GM15510 (cell line): ENCODE data around the gene ULK4.

Experiments
- POLR2A ChIP-seq: IDR thresholded peaks from 3 replicates; pipeline ENCODE4 v1.6.1; 2011; ENCODE audit warnings: borderline replicate concordance; ENCODE audit not compliant: insufficient read length; ENCODE audit errors: extremely low read depth

The ULK4 gene

DNA sequence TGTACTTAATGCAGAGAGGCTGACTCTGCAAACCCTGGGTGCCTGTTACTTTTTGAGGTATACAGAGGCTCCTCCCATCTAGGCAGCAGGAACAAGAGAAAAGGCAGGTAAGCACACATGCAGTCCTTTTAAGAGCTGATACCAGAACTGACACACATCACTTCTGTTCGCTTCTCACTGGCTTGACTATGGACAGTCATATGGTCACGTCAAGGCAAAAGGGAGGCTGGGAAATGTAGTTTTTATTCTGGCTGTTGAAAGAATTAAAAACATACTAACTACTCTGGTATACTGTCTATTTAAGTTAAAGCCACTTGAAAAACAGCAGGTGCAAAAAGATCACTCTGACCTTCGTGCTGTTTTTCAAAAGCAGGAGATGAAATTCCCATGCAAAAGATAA is 544.3 kb downstream of the ULK4 start:
- no peak for TF ChIP-seq POLR2A

DNA sequence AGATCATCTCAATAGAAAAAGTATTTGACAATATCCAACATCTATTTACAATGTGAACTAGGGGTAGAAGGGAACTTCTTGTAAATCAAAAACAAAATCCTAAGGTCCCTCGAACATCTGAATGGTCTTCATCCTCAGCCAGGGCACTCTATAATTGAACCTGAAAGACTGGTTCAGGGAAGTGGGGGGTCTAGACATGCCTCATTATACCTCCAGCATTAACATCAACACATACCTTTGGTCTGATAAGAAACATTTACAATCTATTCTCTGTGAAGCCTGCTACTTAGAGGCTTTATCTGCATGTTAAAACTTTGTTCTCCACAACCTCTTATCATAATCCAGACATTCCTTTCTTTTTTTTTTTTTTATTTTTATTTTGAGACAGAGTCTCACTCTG is 550.8 kb downstream of the ULK4 start:
- TF ChIP-seq POLR2A, result no peak

DNA sequence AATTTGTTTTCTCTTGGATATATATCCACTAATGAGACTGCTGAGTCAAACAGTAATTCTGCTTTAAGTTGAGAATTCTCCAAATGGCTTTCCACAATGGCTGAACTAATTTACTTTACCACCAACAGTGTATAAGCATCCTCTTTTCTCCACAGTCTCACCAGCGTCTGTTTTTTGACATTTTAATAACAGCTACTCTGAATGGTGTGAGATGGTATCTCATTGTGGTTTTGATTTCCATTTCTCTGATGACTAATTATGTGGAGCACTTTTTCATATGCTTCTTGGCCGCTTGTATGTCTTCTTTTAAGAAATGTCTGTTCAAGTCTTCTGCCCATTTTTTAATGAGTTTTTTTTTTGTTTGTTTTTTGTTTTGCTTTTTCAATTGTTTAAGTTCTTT is 556.4 kb downstream of the ULK4 start:
- TF ChIP-seq POLR2A, result no peak

DNA sequence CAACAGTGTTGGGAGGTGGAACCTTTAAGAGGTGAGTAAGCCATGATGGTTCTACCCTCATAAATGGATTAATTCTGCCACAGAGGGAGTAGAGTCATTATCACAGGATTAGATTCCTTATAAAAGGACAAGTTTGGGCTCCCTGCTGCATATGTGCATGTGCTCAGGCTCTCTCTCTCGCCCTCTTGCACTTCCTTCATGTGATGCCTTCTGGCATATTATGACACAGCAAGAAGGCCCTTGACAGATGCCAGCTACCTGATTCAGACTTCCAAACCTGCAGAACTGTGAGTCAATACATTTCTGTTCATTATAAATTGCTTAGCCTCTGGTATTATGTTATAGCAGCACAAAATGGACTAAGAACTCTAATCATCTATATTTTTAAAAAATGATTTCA is 557.3 kb downstream of the ULK4 start:
- no peak for TF ChIP-seq POLR2A

DNA sequence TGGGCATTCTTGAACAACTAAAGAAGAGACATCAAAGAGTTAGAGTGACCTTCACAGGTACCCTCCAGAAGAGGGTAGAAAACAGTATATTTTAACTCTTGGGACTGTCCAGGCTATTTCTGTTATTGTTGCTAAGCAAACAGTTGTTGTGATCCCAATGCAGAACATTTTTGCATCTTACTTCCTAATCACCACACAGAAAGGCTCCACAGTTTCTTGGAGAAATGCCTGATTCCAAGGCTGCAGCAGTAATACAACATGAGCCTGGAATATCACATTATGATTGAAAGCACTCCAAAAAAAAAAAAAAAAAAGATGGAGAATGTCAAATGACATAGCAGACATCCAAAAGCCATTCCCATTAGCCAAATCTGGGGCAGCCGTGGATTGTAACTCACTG is 567.0 kb downstream of the ULK4 start:
- TF ChIP-seq POLR2A, result no peak

DNA sequence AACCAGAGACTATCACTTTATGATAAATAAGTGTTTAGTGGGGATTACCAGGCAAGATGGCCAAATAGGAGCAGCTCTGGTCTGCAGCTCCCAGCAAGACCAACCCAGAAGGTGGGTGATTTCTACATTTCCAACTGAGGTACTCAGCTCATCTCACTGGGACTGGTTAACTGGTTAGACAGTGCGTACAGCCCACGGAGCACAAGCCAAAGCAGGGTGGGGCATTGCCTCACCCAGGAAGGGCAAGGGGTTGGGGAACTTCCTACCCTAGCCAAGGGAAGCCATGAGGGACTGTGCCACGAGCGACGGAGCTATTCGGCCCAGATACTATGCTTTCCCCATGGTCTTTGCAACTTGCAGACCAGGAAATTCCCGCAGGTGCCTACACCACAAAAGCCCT is 591.6 kb downstream of the ULK4 start:
- TF ChIP-seq POLR2A, result no peak

DNA sequence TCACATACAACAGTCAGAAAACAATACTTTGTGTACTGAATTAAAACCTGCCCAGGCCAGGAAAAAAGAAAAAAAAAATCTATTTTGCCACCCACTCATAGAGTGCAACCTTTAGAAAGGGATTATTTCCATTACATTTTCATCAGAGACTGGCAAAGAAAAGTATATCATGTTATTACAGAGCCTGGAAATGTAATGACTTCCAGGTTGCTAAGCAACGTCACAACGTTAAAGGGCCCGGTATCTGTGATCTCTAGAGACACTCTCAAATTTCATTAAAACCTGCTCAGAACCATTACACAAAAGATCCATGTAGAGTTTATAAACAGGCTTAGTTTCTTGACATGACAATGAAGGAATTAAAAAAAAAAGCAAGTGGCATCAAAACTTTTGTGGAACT is 592.1 kb downstream of the ULK4 start:
- TF ChIP-seq POLR2A, result no peak

DNA sequence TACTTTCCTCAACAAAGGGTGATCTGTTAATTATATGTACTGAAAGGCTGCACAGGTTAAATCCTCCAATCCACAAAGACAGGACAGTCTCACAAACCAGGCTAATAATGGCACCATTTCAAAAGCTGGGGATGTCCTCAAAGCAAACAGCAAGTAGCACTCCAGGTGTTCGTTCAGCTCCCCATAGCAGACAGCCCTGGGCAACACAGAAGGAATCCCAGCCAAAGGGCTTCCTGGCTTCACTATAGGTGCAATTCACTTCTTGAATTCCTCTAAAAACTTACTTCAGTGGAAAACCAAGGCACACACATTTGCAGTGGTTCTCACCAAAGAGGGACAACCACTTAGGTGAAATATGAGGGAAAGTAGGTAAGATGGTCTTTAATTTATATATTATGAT is 595.9 kb downstream of the ULK4 start:
- TF ChIP-seq POLR2A, result no peak

DNA sequence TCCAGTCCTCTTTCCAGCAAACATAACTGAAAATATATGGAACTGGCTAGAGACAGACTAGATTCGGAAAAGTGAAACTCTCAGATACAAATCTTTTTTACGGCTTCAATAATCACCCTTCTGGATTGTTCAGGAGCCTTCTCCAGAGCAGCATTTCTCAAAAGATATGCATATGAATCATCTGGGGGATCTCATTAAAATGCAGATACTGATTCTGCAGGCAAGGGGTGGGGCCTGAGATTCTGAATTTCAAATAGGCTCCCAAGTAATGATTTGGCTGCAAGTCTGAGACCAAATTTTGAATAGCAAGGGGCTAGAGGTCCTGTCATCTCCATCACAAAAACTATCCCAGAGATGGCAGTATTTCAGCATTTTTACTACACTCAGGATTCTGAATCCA is 597.2 kb downstream of the ULK4 start:
- no peak for TF ChIP-seq POLR2A

DNA sequence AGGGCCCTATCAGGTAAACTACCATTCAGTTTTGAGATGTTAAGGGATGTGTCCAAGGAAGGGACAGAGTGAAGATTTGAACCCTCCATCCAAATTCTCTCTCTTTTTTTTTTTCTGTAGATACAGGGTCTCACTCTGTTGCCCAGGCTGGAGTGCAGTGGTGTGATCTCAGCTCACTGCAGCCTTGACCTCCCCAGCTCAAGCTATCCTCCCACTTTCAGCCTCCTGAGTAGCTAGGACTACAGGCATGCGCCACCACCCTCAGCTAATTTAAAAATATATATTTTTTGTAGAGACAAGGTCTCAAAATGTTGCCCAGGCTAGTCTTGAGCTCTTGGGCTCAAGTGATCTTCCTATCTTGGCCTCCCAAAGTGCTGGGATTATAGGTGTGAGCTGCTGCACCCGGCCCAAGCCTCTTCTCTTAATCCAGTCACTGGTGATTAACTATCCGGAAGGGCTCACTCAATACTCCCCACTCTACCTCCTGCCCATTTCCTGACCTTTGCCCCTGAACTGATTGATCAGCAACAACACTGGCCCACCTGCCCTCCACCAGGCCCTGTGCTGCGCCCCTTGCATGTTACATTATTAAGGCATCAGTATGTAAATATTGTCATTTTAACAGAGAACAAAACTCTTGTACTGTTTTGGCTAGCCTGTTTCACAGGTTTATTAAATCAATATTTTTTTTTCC is 597.9 kb downstream of the ULK4 start:
- TF ChIP-seq POLR2A, result no peak

DNA sequence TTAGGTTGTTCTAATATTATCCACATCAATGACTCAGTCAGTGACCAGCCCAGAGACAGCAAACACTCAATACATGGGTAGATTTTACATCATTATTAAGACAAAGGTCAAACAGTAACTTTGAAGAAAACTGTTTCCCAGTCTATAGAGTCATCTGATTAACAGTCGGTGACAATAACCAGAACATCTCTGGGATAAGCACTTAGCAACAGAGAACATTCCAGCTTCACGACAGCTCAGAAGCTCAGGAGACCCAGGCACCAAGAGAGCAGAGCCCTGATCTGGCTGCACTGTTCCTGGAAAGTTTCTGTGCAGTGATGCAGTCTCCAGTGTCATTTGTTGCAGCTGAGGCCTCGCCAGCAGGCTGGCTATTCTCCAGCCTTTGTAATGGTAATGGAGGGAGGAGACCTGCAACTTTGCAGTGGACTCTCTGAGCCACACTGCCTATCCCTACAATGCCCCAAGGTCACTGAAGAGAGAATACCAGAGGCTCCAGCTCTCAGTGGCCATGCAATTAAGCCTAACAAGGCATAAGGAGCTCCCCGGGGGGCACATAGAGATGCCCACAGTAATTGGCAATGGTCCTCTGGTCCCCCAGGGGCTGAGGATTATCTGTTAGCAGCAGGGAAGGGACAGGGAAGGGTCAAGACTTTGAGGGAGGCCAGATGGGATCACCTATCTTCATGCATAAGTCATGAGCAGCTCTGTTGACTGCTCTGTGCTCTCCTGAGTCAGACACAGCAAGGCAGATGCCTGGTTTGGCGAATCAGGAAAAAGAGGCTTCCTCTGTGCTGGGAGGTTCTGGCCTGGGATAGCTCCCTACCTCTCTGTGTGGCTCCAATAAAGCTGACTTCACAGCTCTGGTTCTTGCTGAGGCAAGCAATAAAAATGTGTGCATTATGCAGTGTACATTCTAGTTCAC is 599.0 kb downstream of the ULK4 start:
- no peak for TF ChIP-seq POLR2A

DNA sequence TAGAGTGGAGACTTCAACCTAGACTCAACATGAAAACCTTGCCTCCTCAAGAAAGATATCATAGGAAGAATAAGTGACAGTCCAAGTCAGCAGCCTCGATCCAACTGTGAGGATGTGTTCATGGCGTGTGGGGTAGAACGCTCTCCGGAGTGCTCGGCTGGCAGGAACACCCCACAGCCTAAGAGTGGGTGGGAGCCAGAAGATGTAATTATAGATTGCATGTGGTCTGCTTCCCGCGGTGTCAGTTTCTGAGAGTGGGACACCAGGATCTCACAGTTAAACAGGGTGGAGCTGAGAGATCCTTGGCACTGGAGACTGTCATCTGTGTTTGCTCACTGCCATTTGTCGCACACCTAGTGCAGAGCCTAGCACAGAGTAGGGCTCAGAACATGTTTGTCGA is 604.6 kb downstream of the ULK4 start:
- TF ChIP-seq POLR2A, result no peak

DNA sequence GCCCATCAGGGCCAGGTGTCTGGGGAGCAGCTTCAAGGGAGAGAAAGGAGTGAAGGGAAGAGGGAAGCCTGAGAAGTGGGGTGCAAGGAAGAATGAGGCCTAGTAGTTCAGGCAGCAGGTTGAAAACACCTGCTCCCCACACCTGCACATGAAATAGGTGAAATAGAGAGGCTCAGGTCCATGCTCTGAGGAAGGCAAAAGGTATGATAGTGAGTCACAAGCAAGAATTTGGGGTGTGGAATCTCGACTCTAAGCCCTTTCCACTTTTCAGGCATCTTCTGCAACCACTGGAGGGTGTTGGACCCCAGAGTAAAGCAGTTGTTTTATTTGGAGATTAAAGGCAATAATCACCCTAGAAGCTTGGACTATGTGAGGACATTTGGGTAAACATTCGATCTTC is 605.1 kb downstream of the ULK4 start:
- TF ChIP-seq POLR2A, result no peak

DNA sequence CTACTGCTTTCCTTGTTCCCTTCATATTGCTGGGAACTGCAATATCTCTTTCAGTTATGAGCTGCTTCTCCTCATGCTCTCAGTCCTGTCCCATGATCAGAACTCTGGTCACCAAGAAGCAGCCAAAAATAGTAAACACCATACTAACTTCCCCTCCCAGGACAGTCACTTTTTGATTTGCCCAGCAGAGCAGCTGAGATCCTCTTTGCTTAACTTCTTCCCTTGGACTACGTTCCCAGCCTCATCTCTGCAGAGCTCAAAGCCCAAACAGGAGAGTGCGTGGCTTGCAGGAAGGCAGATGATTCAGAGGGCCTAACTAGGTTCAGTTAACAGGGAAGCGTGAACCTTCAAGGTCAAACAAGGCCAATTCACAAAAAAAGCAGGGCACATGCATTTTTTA is 609.4 kb downstream of the ULK4 start:
- no peak for TF ChIP-seq POLR2A

DNA sequence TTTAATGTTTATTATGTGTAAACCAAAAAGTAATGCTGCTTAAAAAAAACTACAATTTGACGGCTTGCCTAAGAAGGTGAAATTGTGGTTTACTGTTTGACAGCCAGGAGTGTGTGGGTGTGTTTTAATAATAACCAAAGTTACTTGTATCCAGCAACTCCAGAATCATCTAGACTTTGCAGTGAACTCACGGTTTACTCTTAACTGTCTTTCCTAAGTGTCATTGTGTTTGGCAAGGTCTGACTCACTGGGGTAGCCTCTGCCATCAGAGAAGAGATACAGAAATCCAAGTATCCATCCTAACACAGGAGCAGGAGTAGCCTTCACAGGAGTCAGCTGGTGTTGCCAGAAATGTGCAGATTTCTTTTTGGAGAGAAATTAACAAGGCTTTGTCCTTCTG is 611.5 kb downstream of the ULK4 start:
- TF ChIP-seq POLR2A, result no peak

DNA sequence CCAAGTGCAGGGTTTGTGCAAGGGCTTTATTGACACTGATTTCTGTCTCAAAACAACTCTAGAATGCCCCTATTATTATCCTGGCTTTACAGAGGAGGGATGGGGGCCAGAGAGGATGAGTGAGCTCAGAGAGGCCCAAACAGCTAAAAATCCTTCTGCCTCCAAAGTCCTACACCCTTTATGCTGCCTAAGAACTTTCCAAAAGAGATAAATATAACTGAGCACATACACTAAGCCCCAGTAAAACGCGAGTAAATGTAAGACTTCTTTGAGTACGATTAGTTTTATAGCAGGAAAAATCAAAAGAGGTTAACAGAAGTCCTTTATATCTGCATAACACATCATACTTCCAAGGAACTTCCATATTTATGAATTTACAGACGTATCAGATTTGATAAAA is 613.5 kb downstream of the ULK4 start:
- no peak for TF ChIP-seq POLR2A
